Keratinocyte (primary cell): ENCODE measurements around the gene HPS6.

Experiments
- CTCF ChIP-seq, 3 experiments: IDR thresholded peaks in 1 of 3; conservative IDR thresholded peaks in 1 of 3; optimal IDR thresholded peaks in 1 of 3; 2 replicates in 2 of 3; 3 replicates in 1 of 3; pipeline versions ENCODE3 to v1.5.1; 2011; ENCODE audit warnings: low read length in 3 of 3, mild to moderate bottlenecking in 3 of 3, moderate library complexity in 2 of 3, control low read depth in 1 of 3, inconsistent platforms in 1 of 3; ENCODE audit not compliant: insufficient read depth in 2 of 3; ENCODE audit errors: extremely low read depth in 1 of 3
- EZH2 ChIP-seq: IDR thresholded peaks from one replicate; pipeline ENCODE4 v1.6.1; 2012; ENCODE audit warnings: inconsistent platforms, mild to moderate bottlenecking, low read length, moderate library complexity

GRCh38 chr10:102085336-102085735 lies 20.2 kb downstream of the HPS6 start:
- no peak for TF ChIP-seq CTCF (optimal IDR thresholded peaks at IDR 0.05 in 1 of 3, IDR thresholded peaks at IDR 0.05 in 1 of 3, conservative IDR thresholded peaks at IDR 0.05 in 1 of 3; ENCODE audit: extremely low read depth in 1 of 3, insufficient read depth in 2 of 3, low read length in 3 of 3)
- TF ChIP-seq EZH2: no peak
